Head of caudate nucleus (tissue), 42 donors: ENCODE data around the gene ANO4.
"Not testable (repeated sequence)": the region's sequence is repeated elsewhere in the genome, so short reads cannot be mapped to it uniquely, and the experiment has no call there.

Source experiments
- DNase-seq, 42 donors: peaks; one replicate each; pipeline versions ENCODE4 v3.0.0 to v3.0.0-alpha.2; 2020 to 2021; ENCODE audit warnings: mixed read lengths in 7 of 42
- intact Hi-C: fragments of 100-400 bp; cut with DNase I; formaldehyde crosslinking; loops from one replicate; pipeline ENCODE4 v1.15.0; 2022

ANO4 gene

GRCh38 chr12:100972121-100972520 is 177.5 kb downstream of the ANO4 start:
- no peak for DNase-seq
- intact Hi-C loops = no loop called here

GRCh38 chr12:100974341-100974740 is 179.8 kb downstream of the ANO4 start:
- intact Hi-C loops = no loop called here
- no peak for DNase-seq

GRCh38 chr12:100974747-100975146 is 180.2 kb downstream of the ANO4 start:
- intact Hi-C loops = no loop called here
- DNase-seq = no peak

- intact Hi-C loops = no loop called here
- no peak for DNase-seq
These were observed 182.2 kb downstream of the ANO4 start for GRCh38 chr12:100976735-100977134.

- intact Hi-C loops = no loop called here
These were observed 186.3 kb downstream of the ANO4 start for GRCh38 chr12:100980856-100981255.

GRCh38 chr12:100982511-100983183 is 188.1 kb downstream of the ANO4 start:
- intact Hi-C loops = no loop called here
- no peak for DNase-seq

More at GRCh38 chr12:100980856-100981255, 186.3 kb downstream of the ANO4 start:
- no peak for DNase-seq

- DNase-seq = no peak
- intact Hi-C loops = no loop called here
These were observed 190.2 kb downstream of the ANO4 start for GRCh38 chr12:100984796-100985195.

- intact Hi-C loops = no loop called here
- no peak for DNase-seq
These were observed 192.3 kb downstream of the ANO4 start for GRCh38 chr12:100986595-100987547.

- DNase-seq = peak in 39 of 42 donors; percentile 5 to 74 (median 36)
- intact Hi-C loops = no loop called here
These were observed 193.3 kb downstream of the ANO4 start for GRCh38 chr12:100987552-100988521.

- DNase-seq, intact Hi-C loops: not testable (repeated sequence)
These were observed 194.9 kb downstream of the ANO4 start for GRCh38 chr12:100989509-100989908.

GRCh38 chr12:100991102-100991501 is 196.5 kb downstream of the ANO4 start:
- intact Hi-C loops = no loop called here
- DNase-seq = no peak

- DNase-seq = no peak
- intact Hi-C loops = no loop called here
These were observed 197.6 kb downstream of the ANO4 start for GRCh38 chr12:100992194-100992593.

GRCh38 chr12:100993916-100994450 is 199.4 kb downstream of the ANO4 start:
- intact Hi-C loops = no loop called here
- no peak for DNase-seq

GRCh38 chr12:100995201-100995600 is 200.6 kb downstream of the ANO4 start:
- intact Hi-C loops = no loop called here
- no peak for DNase-seq

- intact Hi-C loops = no loop called here
- no peak for DNase-seq
These were observed 201.2 kb downstream of the ANO4 start for GRCh38 chr12:100995771-100996170.

- DNase-seq = no peak
- intact Hi-C loops = no loop called here
These were observed 207.1 kb downstream of the ANO4 start for GRCh38 chr12:101001669-101002068.

- no peak for DNase-seq
- intact Hi-C loops = no loop called here
These were observed 208.3 kb downstream of the ANO4 start for GRCh38 chr12:101002696-101003419.

- no peak for DNase-seq
- intact Hi-C loops = no loop called here
These were observed 210.3 kb downstream of the ANO4 start for GRCh38 chr12:101004898-101005297.
